Neural progenitor cell (in vitro differentiated cells): Measurements from ENCODE around the gene LRP1. TPM values are rescaled to one million over a fixed set of nuclear protein-coding genes. Genes with fewer than 3 reads are reported as not detected.

ENCODE experiments used
- DNase-seq: peaks from one replicate; pipeline ENCODE4 v3.0.0-alpha.2; 2016; ENCODE audit warnings: low spot score
- H2AFZ ChIP-seq: fragments of 200-600 bp; sonication (generic); replicated peaks from 2 replicates; pipeline ENCODE4 v1.6.1; 2016; ENCODE audit warnings: antibody characterized with exemption
- H3F3A ChIP-seq: fragments of 200-600 bp; sonication (generic); 2 replicates; pipeline ENCODE4 v1.6.1; 2016; ENCODE audit warnings: antibody characterized with exemption, low read depth
- H3K27ac ChIP-seq: fragments of 200-600 bp; sonication (generic); 2 replicates; pipeline ENCODE4 v1.5.1; 2016; ENCODE audit warnings: mild to moderate bottlenecking
- H3K27me3 ChIP-seq: fragments of 200-600 bp; sonication (generic); 2 replicates; pipeline ENCODE4 v1.6.1; 2016; ENCODE audit warnings: mild to moderate bottlenecking, moderate library complexity
- H3K36me3 ChIP-seq: fragments of 200-600 bp; sonication (generic); 2 replicates; pipeline ENCODE4 v1.5.1; 2016
- H3K4me1 ChIP-seq: fragments of 200-600 bp; sonication (generic); 2 replicates; pipeline ENCODE4 v1.6.1; 2016; ENCODE audit warnings: mixed run types
- H3K4me2 ChIP-seq: fragments of 200-600 bp; sonication (generic); 2 replicates; pipeline ENCODE4 v1.6.1; 2016
- H3K4me3 ChIP-seq: fragments of 200-600 bp; sonication (generic); 2 replicates; pipeline ENCODE4 v1.5.1; 2016
- H3K79me2 ChIP-seq: fragments of 200-600 bp; sonication (generic); 2 replicates; pipeline ENCODE4 v1.6.1; 2016; ENCODE audit warnings: low read depth
- H3K9ac ChIP-seq: fragments of 200-600 bp; sonication (generic); 2 replicates; pipeline ENCODE4 v1.6.1; 2016
- H3K9me3 ChIP-seq: fragments of 200-600 bp; sonication (generic); 2 replicates; pipeline ENCODE4 v1.5.1; 2016; ENCODE audit warnings: low read depth
- H4K20me1 ChIP-seq: fragments of 200-600 bp; sonication (generic); 2 replicates; pipeline ENCODE4 v1.6.1; 2016; ENCODE audit warnings: low read depth
- H3K27ac Mint-ChIP-seq: 3 replicates; pipeline ENCODE4 v1.8.0; 2021; ENCODE audit warnings: mixed read lengths
- H3K27me3 Mint-ChIP-seq: 2 replicates; pipeline ENCODE4 v1.8.0; 2022; ENCODE audit warnings: low read depth, mild to moderate bottlenecking, inconsistent platforms, moderate library complexity, mixed read lengths; ENCODE audit not compliant: insufficient read depth
- H3K36me3 Mint-ChIP-seq: 3 replicates; pipeline ENCODE4 v1.8.0; 2021; ENCODE audit warnings: mixed read lengths
- H3K4me1 Mint-ChIP-seq: 3 replicates; pipeline ENCODE4 v1.8.0; 2021; ENCODE audit warnings: mixed read lengths
- H3K4me3 Mint-ChIP-seq: 3 replicates; pipeline ENCODE4 v1.8.0; 2021; ENCODE audit warnings: mild to moderate bottlenecking, moderate library complexity, mixed read lengths
- H3K9me3 Mint-ChIP-seq: 3 replicates; pipeline ENCODE4 v1.8.0; 2020; ENCODE audit warnings: mixed read lengths
- CTCF ChIP-seq: fragments of 200-600 bp; sonication (generic); IDR thresholded peaks from 2 replicates; pipeline ENCODE4 v1.5.1; 2017; ENCODE audit warnings: antibody characterized with exemption, mild to moderate bottlenecking
- EZH2 ChIP-seq: fragments of 200-600 bp; sonication (generic); IDR thresholded peaks from 2 replicates; pipeline ENCODE4 v1.6.1; 2017; ENCODE audit warnings: antibody characterized with exemption, mild to moderate bottlenecking, moderate library complexity
- EZH2phosphoT487 ChIP-seq: fragments of 200-600 bp; sonication (generic); IDR thresholded peaks from 2 replicates; pipeline ENCODE4 v1.6.1; 2017; ENCODE audit warnings: antibody characterized with exemption
- total RNA-seq: library from RNA; depleted of rRNA; stranded (reverse); fragments of >200 nt; gene quantifications from 2 replicates; pipeline ENCODE4 v1.2.3, GENCODE V29; 2015; ENCODE audit warnings: low replicate concordance

Gene LRP1
- total RNA-seq, 1 donor from 2014 or later: 13.9 TPM

GRCh38 chr12:57080855-57081254 is 47.4 kb upstream of the LRP1 start:
- Mint-ChIP-seq H3K4me3 (no peak overlapping the region), H3K4me1 (peaks cover 27% of the 10 kb centered on the region), H3K27me3 (no peaks in the 10 kb centered on the region), H3K36me3 (peaks cover 2% of the 10 kb centered on the region), H3K9me3 (no peaks in the 10 kb centered on the region), H3K27ac (peak overlapping the region; percentile 16)
- H4K20me1 ChIP-seq: peaks cover 11% of the 10 kb centered on the region
- no peaks in the 10 kb centered on the region for H3K36me3 ChIP-seq
- H3K27ac ChIP-seq: no peak overlapping the region
- H3K79me2 ChIP-seq: peaks cover 27% of the 10 kb centered on the region
- no peak overlapping the region for H3K4me3 ChIP-seq
- peaks cover 19% of the 10 kb centered on the region for H3F3A ChIP-seq
- no peaks in the 10 kb centered on the region for H3K9me3 ChIP-seq
- no peak overlapping the region for H3K4me2 ChIP-seq
- no peak overlapping the region for H2AFZ ChIP-seq
- no peak for DNase-seq
- H3K9ac ChIP-seq: no peak overlapping the region
- H3K27me3 ChIP-seq: no peaks in the 10 kb centered on the region
- H3K4me1 ChIP-seq: peaks cover 16% of the 10 kb centered on the region
- no peak for TF ChIP-seq EZH2phosphoT487
- TF ChIP-seq EZH2: no peak
- no peak for TF ChIP-seq CTCF

DNA sequence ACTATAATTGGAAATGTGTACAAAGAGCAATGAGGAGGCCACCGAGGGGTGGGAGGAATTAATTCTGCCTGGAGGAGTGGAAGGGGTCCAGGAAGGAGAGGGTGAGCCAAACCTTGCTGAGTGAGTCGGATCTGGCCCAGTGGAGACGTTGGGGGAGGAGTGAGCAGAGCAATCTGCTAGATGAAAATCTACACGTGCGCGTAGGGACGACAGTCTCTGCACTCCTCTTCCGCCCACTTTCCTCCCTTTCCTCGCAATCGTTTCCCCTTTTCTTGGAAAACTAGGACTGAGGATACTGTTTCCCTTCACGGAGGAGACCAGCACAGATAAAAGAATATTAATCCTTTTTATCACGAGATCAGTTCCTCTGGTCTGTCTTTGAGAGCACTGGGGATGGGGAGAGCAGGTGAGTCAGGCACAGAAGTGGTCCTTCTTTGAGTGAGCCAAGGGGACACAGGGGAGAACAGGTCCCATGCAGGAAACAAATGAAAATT is 42.2 kb upstream of the LRP1 start:
- DNase-seq: peak; percentile 39
- H3K9me3 Mint-ChIP-seq: no peaks in the 10 kb centered on the region

DNA sequence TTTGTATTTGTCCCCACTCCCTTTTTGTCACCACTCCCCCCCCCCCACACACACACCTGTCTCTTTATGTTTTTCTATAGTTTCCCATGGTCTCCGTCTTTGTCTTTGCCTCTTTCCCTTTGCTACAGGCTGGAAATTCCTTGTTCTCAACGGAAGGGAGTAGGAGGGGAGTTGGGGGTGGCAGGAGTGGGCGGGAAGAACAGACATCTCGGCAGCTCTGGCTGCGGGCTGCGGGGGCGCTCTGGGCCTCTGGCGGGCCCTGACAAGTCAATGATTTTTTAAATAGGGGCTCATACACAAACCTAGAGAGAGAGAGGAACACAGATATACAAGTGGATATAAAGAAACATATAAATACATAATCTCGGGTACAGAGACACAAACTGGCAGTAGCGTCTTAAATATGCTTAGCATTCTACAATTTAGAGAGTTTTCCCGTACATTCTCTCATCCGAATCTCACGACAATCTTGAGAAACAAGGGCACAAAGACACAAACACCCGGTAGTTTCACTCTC is 41.7 kb upstream of the LRP1 start:
- Mint-ChIP-seq H3K36me3 (peaks cover 5% of the 10 kb centered on the region), H3K4me3 (peak overlapping the region; percentile 87), H3K9me3 (no peaks in the 10 kb centered on the region), H3K27me3 (peaks cover 7% of the 10 kb centered on the region), H3K27ac (peak overlapping the region; percentile 83), H3K4me1 (peaks cover 41% of the 10 kb centered on the region)
- H3F3A ChIP-seq: peaks cover 44% of the 10 kb centered on the region
- no peaks in the 10 kb centered on the region for H3K9me3 ChIP-seq
- H3K9ac ChIP-seq: no peak overlapping the region
- H3K4me3 ChIP-seq: peak overlapping the region; percentile 74
- H3K79me2 ChIP-seq: peaks cover 25% of the 10 kb centered on the region
- DNase-seq: peak; percentile 90
- H3K4me2 ChIP-seq: peak overlapping the region; percentile 83
- H3K27ac ChIP-seq: peak overlapping the region; percentile 85
- peaks cover 18% of the 10 kb centered on the region for H3K4me1 ChIP-seq
- peaks cover 20% of the 10 kb centered on the region for H4K20me1 ChIP-seq
- H2AFZ ChIP-seq: peak overlapping the region; percentile 53
- H3K27me3 ChIP-seq: no peaks in the 10 kb centered on the region
- no peak for TF ChIP-seq EZH2
- TF ChIP-seq CTCF: peak; percentile 62
- no peaks in the 10 kb centered on the region for H3K36me3 ChIP-seq

More for the DNA sequence above, 42.2 kb upstream of the LRP1 start:
- TF ChIP-seq CTCF: no peak
- no peak for TF ChIP-seq EZH2
- H4K20me1 ChIP-seq: peaks cover 15% of the 10 kb centered on the region
- peak overlapping the region; percentile 74 for H3K4me3 ChIP-seq
- H3K27ac Mint-ChIP-seq: peak overlapping the region; percentile 83
- H3K4me2 ChIP-seq: peak overlapping the region; percentile 83
- no peak overlapping the region for H2AFZ ChIP-seq
- H3K36me3 ChIP-seq: no peaks in the 10 kb centered on the region
- H3K27me3 Mint-ChIP-seq: peaks cover 7% of the 10 kb centered on the region
- peaks cover 20% of the 10 kb centered on the region for H3K79me2 ChIP-seq
- H3K9ac ChIP-seq: no peak overlapping the region
- peaks cover 5% of the 10 kb centered on the region for H3K36me3 Mint-ChIP-seq
- peaks cover 38% of the 10 kb centered on the region for H3K4me1 Mint-ChIP-seq
- peaks cover 44% of the 10 kb centered on the region for H3F3A ChIP-seq
- no peaks in the 10 kb centered on the region for H3K27me3 ChIP-seq
- peaks cover 18% of the 10 kb centered on the region for H3K4me1 ChIP-seq
- H3K9me3 ChIP-seq: no peaks in the 10 kb centered on the region
- peak overlapping the region; percentile 85 for H3K27ac ChIP-seq
- peak overlapping the region; percentile 87 for H3K4me3 Mint-ChIP-seq
